ENCODE data around the gene TRIM40. TPM values are rescaled to one million over a fixed set of nuclear protein-coding genes. Genes with fewer than 3 reads are reported as not detected.

Gene TRIM40
- polyA plus RNA-seq, 1 donor (not counting 4 experiments of a cell fraction or from before 2014, with no cell fraction given) = not detected

- DNase-seq (ENCODE audit: low read depth, low spot score) = peak; percentile 32
- no peak overlapping the region for H3K4me3 ChIP-seq (ENCODE audit: control insufficient read depth in 2 of 3, extremely low read depth in 1 of 3, insufficient read depth in 2 of 3, low read depth in 1 of 3, low read length in 3 of 3)
- no peaks in the 10 kb centered on the region for H4K20me1 ChIP-seq (ENCODE audit: control insufficient read depth, extremely low read depth, insufficient read depth, low read length)
- H3K27me3 ChIP-seq (ENCODE audit: control insufficient read depth, extremely low read depth, insufficient read depth, low read length) = peaks cover 9% of the 10 kb centered on the region
- no peaks in the 10 kb centered on the region for H3K9me3 ChIP-seq (ENCODE audit: control insufficient read depth, low read depth, low read length)
- H3K36me3 ChIP-seq (ENCODE audit: control insufficient read depth in 2 of 2, extremely low read depth in 1 of 2, insufficient read depth in 2 of 2, low read length in 2 of 2) = no peaks in the 10 kb centered on the region
- peak; percentile 69 for FAIRE-seq
- no peaks in the 10 kb centered on the region for H3K9me1 ChIP-seq (ENCODE audit: control insufficient read depth, extremely low read depth, insufficient read depth, low read length)
- TF ChIP-seq CTCF (optimal IDR thresholded peaks at IDR 0.05 in 1 of 3, IDR thresholded peaks at IDR 0.05 in 1 of 3, conservative IDR thresholded peaks at IDR 0.05 in 1 of 3; ENCODE audit: extremely low read depth in 1 of 3, insufficient read depth in 2 of 3, low read length in 3 of 3) (no peak), EZH2 (IDR thresholded peaks at IDR 0.05; ENCODE audit: low read length) (no peak)
- dilution Hi-C loops (cut with MboI; ENCODE audit: extremely low pct_ligation_motif_present, low sequenced_read_pairs) = no loop called here
- peaks cover 26% of the 10 kb centered on the region for H3K4me1 ChIP-seq (ENCODE audit: control insufficient read depth, extremely low read depth, insufficient read depth, low read length)
- H3K9ac ChIP-seq (ENCODE audit: control insufficient read depth, extremely low read depth, insufficient read depth, low read length) = no peak overlapping the region
- peak overlapping the region; percentile 35 for H3K4me2 ChIP-seq (ENCODE audit: control insufficient read depth, extremely low read depth, insufficient read depth, low read depth, low read length)
- no peak overlapping the region for H3K27ac ChIP-seq (ENCODE audit: control insufficient read depth, insufficient read depth, low read length)
- no peak overlapping the region for H2AFZ ChIP-seq (ENCODE audit: control insufficient read depth, low read length)
- H3K79me2 ChIP-seq (ENCODE audit: control insufficient read depth, insufficient read depth, low read length) = no peaks in the 10 kb centered on the region
Observed at GRCh38 chr6:30154709-30155519, 19.0 kb downstream of the TRIM40 start.

- Histone ChIP-seq H2AFZ (ENCODE audit: control insufficient read depth, low read length) (no peak overlapping the region), H3K9ac (ENCODE audit: control insufficient read depth, extremely low read depth, insufficient read depth, low read length) (no peak overlapping the region), H3K79me2 (ENCODE audit: control insufficient read depth, insufficient read depth, low read length) (no peaks in the 10 kb centered on the region), H3K36me3 (ENCODE audit: control insufficient read depth in 2 of 2, extremely low read depth in 1 of 2, insufficient read depth in 2 of 2, low read length in 2 of 2) (no peaks in the 10 kb centered on the region), H3K4me3 (ENCODE audit: control insufficient read depth in 2 of 3, extremely low read depth in 1 of 3, insufficient read depth in 2 of 3, low read depth in 1 of 3, low read length in 3 of 3) (no peak overlapping the region), H3K9me3 (ENCODE audit: control insufficient read depth, low read depth, low read length) (no peaks in the 10 kb centered on the region), H4K20me1 (ENCODE audit: control insufficient read depth, extremely low read depth, insufficient read depth, low read length) (no peaks in the 10 kb centered on the region), H3K27me3 (ENCODE audit: control insufficient read depth, extremely low read depth, insufficient read depth, low read length) (peaks cover 9% of the 10 kb centered on the region), H3K27ac (ENCODE audit: control insufficient read depth, insufficient read depth, low read length) (no peak overlapping the region), H3K4me1 (ENCODE audit: control insufficient read depth, extremely low read depth, insufficient read depth, low read length) (peaks cover 26% of the 10 kb centered on the region), H3K9me1 (ENCODE audit: control insufficient read depth, extremely low read depth, insufficient read depth, low read length) (no peaks in the 10 kb centered on the region), H3K4me2 (ENCODE audit: control insufficient read depth, extremely low read depth, insufficient read depth, low read depth, low read length) (peak overlapping the region; percentile 67)
- DNase-seq (ENCODE audit: low read depth, low spot score) (no peak), FAIRE-seq (no peak)
- dilution Hi-C loops (cut with MboI; ENCODE audit: extremely low pct_ligation_motif_present, low sequenced_read_pairs) = no loop called here
- no peak for TF ChIP-seq CTCF (optimal IDR thresholded peaks at IDR 0.05 in 1 of 3, IDR thresholded peaks at IDR 0.05 in 1 of 3, conservative IDR thresholded peaks at IDR 0.05 in 1 of 3; ENCODE audit: extremely low read depth in 1 of 3, insufficient read depth in 2 of 3, low read length in 3 of 3)
- no peak for TF ChIP-seq EZH2 (IDR thresholded peaks at IDR 0.05; ENCODE audit: low read length)
Observed at GRCh38 chr6:30155520-30156261, 19.8 kb downstream of the TRIM40 start.

Measured in keratinocyte (primary cell).